Neural cell (in vitro differentiated cells): ENCODE data around the gene TMEM11. TPM values are rescaled to one million over a fixed set of nuclear protein-coding genes. Genes with fewer than 3 reads are reported as not detected.

Source experiments
- H2AFZ ChIP-seq: fragments of 200-600, 300-800 bp; sonication (generic), shearing (Covaris generic); 2 replicates; pipeline ENCODE4 v1.6.0; 2014; ENCODE audit warnings: low read depth, mild to moderate bottlenecking, antibody characterized with exemption, low read length, moderate library complexity
- H3F3A ChIP-seq: fragments of 200-600 bp; shearing (Covaris generic); 2 replicates; pipeline ENCODE4 v1.6.1; 2016; ENCODE audit warnings: mild to moderate bottlenecking, moderate library complexity, mixed read lengths, antibody characterized with exemption, low read length; ENCODE audit not compliant: insufficient read depth, poor library complexity, severe bottlenecking
- H3K27ac ChIP-seq: fragments of 200-600, 300-800 bp; sonication (generic), shearing (Covaris generic); 2 replicates; pipeline ENCODE4 v1.5.1; 2014; ENCODE audit warnings: mild to moderate bottlenecking, low read length, moderate library complexity
- H3K27me3 ChIP-seq: fragments of 300-800, 200-600 bp; sonication (generic), shearing (Covaris generic); 2 replicates; pipeline ENCODE4 v1.6.0; 2014; ENCODE audit warnings: mild to moderate bottlenecking, low read depth, low read length, moderate library complexity; ENCODE audit not compliant: insufficient read depth
- H3K36me3 ChIP-seq: fragments of 300-800, 200-600 bp; sonication (generic), shearing (Covaris generic); 2 replicates; pipeline ENCODE4 v1.5.1; 2014; ENCODE audit warnings: mild to moderate bottlenecking, antibody characterized with exemption, low read length, moderate library complexity; ENCODE audit not compliant: insufficient read depth
- H3K4me2 ChIP-seq: fragments of 300-800, 200-600 bp; sonication (generic), shearing (Covaris generic); 2 replicates; pipeline ENCODE4 v1.6.0; 2014; ENCODE audit warnings: mild to moderate bottlenecking, low read length
- H3K4me3 ChIP-seq: fragments of 300-800, 200-600 bp; sonication (generic), shearing (Covaris generic); 2 replicates; pipeline ENCODE4 v1.5.1; 2014; ENCODE audit warnings: mild to moderate bottlenecking, low read length, moderate library complexity
- H3K79me2 ChIP-seq: fragments of 200-600 bp; shearing (Covaris generic); replicated peaks from 2 replicates; pipeline ENCODE4 v1.6.0; 2014; ENCODE audit warnings: mild to moderate bottlenecking, low read length, moderate library complexity; ENCODE audit not compliant: insufficient read depth
- H3K9ac ChIP-seq: fragments of 300-800, 200-600 bp; sonication (generic), shearing (Covaris generic); 2 replicates; pipeline ENCODE4 v1.6.1; 2016; ENCODE audit warnings: mild to moderate bottlenecking, low read length, mixed read lengths
- H3K9me2 ChIP-seq: fragments of 200-600 bp; shearing (Covaris generic); 2 replicates; pipeline ENCODE4 v1.6.1; 2016; ENCODE audit warnings: mild to moderate bottlenecking, low read length, mixed read lengths; ENCODE audit not compliant: insufficient read depth
- H3K9me3 ChIP-seq: fragments of 200-600, 300-800 bp; sonication (generic), shearing (Covaris generic); 2 replicates; pipeline ENCODE4 v1.6.1; 2016; ENCODE audit warnings: mild to moderate bottlenecking, mixed run types, low read length, moderate library complexity, mixed read lengths
- H4K20me1 ChIP-seq: fragments of 200-600 bp; shearing (Covaris generic); 2 replicates; pipeline ENCODE4 v1.6.1; 2016; ENCODE audit warnings: mild to moderate bottlenecking, mixed run types; ENCODE audit not compliant: insufficient read depth
- EP300 ChIP-seq: fragments of 450-650 bp; conservative IDR thresholded peaks from 2 replicates; pipeline ENCODE4 v1.6.1; 2014; ENCODE audit warnings: antibody characterized with exemption, mild to moderate bottlenecking, moderate library complexity; ENCODE audit not compliant: poor library complexity, severe bottlenecking
- EZH2 ChIP-seq: fragments of 200-600, 300-800 bp; shearing (Covaris generic), sonication (generic); IDR thresholded peaks from 2 replicates; pipeline ENCODE4 v1.6.1; 2014; ENCODE audit warnings: antibody characterized with exemption, low read length, borderline replicate concordance, mild to moderate bottlenecking; ENCODE audit not compliant: insufficient read depth, poor library complexity, severe bottlenecking
- MXI1 ChIP-seq: fragments of 450-650 bp; conservative IDR thresholded peaks from 2 replicates; pipeline ENCODE4 v1.6.1; 2014; ENCODE audit warnings: antibody characterized with exemption, mild to moderate bottlenecking; ENCODE audit not compliant: poor library complexity, severe bottlenecking
- POLR2AphosphoS5 ChIP-seq: IDR thresholded peaks from 2 replicates; pipeline ENCODE4 v1.6.1; 2012
- RAD21 ChIP-seq: fragments of 450-650 bp; conservative IDR thresholded peaks from 2 replicates; pipeline ENCODE4 v1.6.1; 2014; ENCODE audit warnings: antibody characterized with exemption, mild to moderate bottlenecking, moderate library complexity
- SMC3 ChIP-seq: fragments of 450-650 bp; conservative IDR thresholded peaks from 2 replicates; pipeline ENCODE4 v1.6.1; 2014; ENCODE audit warnings: antibody characterized with exemption, mild to moderate bottlenecking, moderate library complexity; ENCODE audit not compliant: poor library complexity
- TAF1 ChIP-seq: IDR thresholded peaks from 2 replicates; pipeline ENCODE4 v1.6.1; 2012; ENCODE audit warnings: low read depth
- polyA plus RNA-seq: library from polyadenylated mRNA; depleted of rRNA; stranded (reverse); fragments of >200 nt; gene quantifications from 2 replicates; pipeline ENCODE4 v1.2.3, GENCODE V29; 2014
- TF ChIP-seq, protein P1 (sequence below): fragments of 450-650 bp; IDR thresholded peaks from 2 replicates; pipeline ENCODE4 v1.5.1; 2014; ENCODE audit warnings: antibody characterized with exemption, mild to moderate bottlenecking, moderate library complexity; ENCODE audit not compliant: poor library complexity, severe bottlenecking
- TF ChIP-seq, protein P2 (sequence below): IDR thresholded peaks from 2 replicates; pipeline ENCODE4 v1.6.1; 2012; ENCODE audit warnings: borderline replicate concordance

The TMEM11 gene
- polyA plus RNA-seq, 1 donor from 2014 or later, result 24.6 TPM

DNA sequence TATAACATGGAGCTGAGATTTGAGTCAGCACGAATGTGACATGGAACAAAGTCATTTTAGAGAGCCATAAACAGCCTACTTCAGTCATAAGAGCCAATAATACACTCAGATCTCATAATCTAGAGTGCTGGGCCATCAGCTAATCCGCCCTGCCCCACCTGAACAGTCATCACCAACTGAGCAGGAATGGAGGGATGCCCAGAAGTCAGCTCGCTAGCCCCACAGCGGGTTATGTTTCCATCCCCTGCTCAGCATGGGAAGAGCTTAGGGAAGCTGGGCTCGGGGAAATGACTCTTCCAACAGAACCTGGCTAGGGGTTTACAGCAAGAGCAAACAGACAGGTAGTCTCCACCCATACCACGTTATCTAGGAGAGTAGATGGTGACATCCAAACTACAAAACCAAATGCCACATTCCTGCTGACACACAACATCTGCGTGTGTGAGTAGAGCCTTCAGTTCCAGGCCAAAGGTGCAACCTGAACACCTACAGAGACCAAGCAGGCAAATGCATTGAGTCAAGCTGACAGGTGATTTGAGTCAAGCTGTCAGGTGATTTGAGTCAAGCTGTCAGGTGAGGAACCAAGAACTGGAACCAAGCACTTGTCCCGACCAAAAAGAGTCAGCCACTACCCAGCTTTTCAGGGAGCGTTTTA is 2.0 kb downstream of the TMEM11 start:
- Histone ChIP-seq H3K27ac (no peak overlapping the region), H3F3A (no peaks in the 10 kb centered on the region), H2AFZ (no peak overlapping the region), H3K36me3 (no peaks in the 10 kb centered on the region), H3K9me3 (no peaks in the 10 kb centered on the region), H4K20me1 (no peaks in the 10 kb centered on the region), H3K79me2 (peaks cover 63% of the 10 kb centered on the region), H3K9me2 (no peaks in the 10 kb centered on the region), H3K4me2 (peak overlapping the region; percentile 83), H3K9ac (no peak overlapping the region), H3K27me3 (no peaks in the 10 kb centered on the region), H3K4me3 (peak overlapping the region; percentile 100)
- TF ChIP-seq SMC3 (no peak), MXI1 (no peak), RAD21 (no peak), TAF1 (no peak), EP300 (no peak), POLR2AphosphoS5 (no peak), EZH2 (no peak)
- TF ChIP-seq, protein P1, sequence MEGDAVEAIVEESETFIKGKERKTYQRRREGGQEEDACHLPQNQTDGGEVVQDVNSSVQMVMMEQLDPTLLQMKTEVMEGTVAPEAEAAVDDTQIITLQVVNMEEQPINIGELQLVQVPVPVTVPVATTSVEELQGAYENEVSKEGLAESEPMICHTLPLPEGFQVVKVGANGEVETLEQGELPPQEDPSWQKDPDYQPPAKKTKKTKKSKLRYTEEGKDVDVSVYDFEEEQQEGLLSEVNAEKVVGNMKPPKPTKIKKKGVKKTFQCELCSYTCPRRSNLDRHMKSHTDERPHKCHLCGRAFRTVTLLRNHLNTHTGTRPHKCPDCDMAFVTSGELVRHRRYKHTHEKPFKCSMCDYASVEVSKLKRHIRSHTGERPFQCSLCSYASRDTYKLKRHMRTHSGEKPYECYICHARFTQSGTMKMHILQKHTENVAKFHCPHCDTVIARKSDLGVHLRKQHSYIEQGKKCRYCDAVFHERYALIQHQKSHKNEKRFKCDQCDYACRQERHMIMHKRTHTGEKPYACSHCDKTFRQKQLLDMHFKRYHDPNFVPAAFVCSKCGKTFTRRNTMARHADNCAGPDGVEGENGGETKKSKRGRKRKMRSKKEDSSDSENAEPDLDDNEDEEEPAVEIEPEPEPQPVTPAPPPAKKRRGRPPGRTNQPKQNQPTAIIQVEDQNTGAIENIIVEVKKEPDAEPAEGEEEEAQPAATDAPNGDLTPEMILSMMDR, result no peak
- TF ChIP-seq, protein P2, sequence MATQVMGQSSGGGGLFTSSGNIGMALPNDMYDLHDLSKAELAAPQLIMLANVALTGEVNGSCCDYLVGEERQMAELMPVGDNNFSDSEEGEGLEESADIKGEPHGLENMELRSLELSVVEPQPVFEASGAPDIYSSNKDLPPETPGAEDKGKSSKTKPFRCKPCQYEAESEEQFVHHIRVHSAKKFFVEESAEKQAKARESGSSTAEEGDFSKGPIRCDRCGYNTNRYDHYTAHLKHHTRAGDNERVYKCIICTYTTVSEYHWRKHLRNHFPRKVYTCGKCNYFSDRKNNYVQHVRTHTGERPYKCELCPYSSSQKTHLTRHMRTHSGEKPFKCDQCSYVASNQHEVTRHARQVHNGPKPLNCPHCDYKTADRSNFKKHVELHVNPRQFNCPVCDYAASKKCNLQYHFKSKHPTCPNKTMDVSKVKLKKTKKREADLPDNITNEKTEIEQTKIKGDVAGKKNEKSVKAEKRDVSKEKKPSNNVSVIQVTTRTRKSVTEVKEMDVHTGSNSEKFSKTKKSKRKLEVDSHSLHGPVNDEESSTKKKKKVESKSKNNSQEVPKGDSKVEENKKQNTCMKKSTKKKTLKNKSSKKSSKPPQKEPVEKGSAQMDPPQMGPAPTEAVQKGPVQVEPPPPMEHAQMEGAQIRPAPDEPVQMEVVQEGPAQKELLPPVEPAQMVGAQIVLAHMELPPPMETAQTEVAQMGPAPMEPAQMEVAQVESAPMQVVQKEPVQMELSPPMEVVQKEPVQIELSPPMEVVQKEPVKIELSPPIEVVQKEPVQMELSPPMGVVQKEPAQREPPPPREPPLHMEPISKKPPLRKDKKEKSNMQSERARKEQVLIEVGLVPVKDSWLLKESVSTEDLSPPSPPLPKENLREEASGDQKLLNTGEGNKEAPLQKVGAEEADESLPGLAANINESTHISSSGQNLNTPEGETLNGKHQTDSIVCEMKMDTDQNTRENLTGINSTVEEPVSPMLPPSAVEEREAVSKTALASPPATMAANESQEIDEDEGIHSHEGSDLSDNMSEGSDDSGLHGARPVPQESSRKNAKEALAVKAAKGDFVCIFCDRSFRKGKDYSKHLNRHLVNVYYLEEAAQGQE, result no peak

DNA sequence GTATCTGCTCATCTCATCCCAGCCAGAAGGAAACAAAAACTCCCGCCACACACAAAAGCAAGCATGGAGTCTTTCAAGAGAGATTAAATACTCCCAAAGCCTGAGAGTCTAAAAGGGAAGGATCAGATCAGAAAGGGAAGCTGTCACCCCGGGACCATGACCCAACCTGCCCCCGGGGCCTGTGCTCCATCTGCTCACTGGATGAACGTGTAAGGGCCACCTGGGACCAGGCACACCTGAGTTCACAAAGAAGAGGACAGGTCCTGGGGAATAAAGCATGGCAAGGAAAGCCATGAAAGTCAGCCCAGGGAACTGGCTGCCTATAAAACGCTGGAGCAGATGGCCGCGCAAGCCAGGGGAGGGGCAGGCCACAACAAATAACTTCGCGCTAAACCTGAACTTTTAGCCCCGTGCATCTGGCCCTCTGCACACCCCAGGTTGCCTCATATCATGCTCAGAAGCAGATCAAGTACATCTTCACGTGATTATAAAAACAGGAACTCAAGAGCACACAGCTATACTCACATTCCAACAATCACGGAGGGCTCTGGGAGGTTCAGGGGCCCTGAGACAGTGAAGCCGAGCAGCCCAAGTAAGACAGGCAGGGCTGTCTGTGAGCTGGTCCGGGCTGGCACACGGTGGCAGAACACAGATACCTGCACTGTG is 3.4 kb downstream of the TMEM11 start:
- no peak overlapping the region for H3K27ac ChIP-seq
- no peaks in the 10 kb centered on the region for H3F3A ChIP-seq
- H3K27me3 ChIP-seq, result no peaks in the 10 kb centered on the region
- H2AFZ ChIP-seq, result no peak overlapping the region
- no peaks in the 10 kb centered on the region for H3K9me2 ChIP-seq
- H3K79me2 ChIP-seq, result peaks cover 76% of the 10 kb centered on the region
- no peak overlapping the region for H3K4me3 ChIP-seq
- TF ChIP-seq RAD21 (no peak), TAF1 (no peak)
- H3K9me3 ChIP-seq, result no peaks in the 10 kb centered on the region
- no peak overlapping the region for H3K9ac ChIP-seq
- H3K4me2 ChIP-seq, result no peak overlapping the region
- no peaks in the 10 kb centered on the region for H3K36me3 ChIP-seq
- no peaks in the 10 kb centered on the region for H4K20me1 ChIP-seq
